ENCODE data around the gene STRIP2. TPM values are rescaled to one million over a fixed set of nuclear protein-coding genes. Genes with fewer than 3 reads are reported as not detected.

The STRIP2 gene
- total RNA-seq, 1 donor from 2014 or later, result 0.49 TPM

DNA sequence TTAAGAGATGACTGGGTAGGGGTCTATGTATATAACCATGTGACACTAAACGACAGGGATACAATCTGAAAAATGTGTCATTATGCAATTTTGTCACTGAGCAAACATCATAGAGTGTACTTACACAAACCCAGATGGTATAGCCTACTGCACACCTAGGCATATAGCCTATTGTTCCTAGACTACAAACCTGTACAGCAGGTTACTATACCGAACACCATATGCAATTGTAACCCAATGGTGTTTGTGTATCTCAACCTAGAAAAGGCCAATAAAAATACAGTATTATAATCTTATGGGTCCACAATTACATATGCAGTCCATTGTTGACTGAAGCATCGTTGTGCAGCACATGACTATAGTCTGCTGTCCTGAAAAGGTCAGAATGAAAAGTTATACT, 22.9 kb downstream of the STRIP2 start:
- no peak overlapping the region for H3K4me3 ChIP-seq
- DNase-seq (ENCODE audit: extremely low spot score in 2 of 2), result no peak
- no peaks in the 10 kb centered on the region for H3K4me1 ChIP-seq
- no peaks in the 10 kb centered on the region for H3K9me3 ChIP-seq
- no peaks in the 10 kb centered on the region for H3K36me3 ChIP-seq
- TF ChIP-seq POLR2A (IDR thresholded peaks at IDR 0.05) (no peak), POLR2AphosphoS5 (IDR thresholded peaks at IDR 0.05; ENCODE audit: insufficient read depth in 1 of 2, low read depth in 1 of 2) (no peak)
- TF ChIP-seq, protein P1, sequence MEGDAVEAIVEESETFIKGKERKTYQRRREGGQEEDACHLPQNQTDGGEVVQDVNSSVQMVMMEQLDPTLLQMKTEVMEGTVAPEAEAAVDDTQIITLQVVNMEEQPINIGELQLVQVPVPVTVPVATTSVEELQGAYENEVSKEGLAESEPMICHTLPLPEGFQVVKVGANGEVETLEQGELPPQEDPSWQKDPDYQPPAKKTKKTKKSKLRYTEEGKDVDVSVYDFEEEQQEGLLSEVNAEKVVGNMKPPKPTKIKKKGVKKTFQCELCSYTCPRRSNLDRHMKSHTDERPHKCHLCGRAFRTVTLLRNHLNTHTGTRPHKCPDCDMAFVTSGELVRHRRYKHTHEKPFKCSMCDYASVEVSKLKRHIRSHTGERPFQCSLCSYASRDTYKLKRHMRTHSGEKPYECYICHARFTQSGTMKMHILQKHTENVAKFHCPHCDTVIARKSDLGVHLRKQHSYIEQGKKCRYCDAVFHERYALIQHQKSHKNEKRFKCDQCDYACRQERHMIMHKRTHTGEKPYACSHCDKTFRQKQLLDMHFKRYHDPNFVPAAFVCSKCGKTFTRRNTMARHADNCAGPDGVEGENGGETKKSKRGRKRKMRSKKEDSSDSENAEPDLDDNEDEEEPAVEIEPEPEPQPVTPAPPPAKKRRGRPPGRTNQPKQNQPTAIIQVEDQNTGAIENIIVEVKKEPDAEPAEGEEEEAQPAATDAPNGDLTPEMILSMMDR (IDR thresholded peaks at IDR 0.05), result no peak
- H3K27ac ChIP-seq, result no peak overlapping the region
- H3K27me3 ChIP-seq, result no peaks in the 10 kb centered on the region
- intact Hi-C loops (cut with DNase I), result no loop called here

DNA sequence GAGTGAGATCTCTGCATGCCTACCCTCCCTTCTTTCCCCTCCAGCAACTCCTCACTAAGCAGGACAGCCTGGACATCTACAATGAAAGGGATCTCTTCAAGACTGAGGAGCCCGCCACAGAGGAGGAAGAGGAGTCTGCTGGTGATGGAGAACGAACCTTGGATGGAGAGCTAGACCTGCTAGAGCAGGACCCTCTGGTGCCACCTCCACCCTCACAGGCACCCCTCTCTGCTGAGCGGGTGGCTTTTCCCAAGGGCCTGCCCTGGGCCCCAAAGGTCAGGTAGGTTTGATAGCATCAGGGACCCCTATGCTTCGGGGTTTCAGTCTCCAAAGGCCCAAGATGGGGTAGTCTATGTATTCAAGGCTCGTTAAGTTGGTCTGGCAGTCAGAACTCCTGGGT, 23.9 kb downstream of the STRIP2 start:
- Histone ChIP-seq H3K4me1 (no peaks in the 10 kb centered on the region), H3K4me3 (no peak overlapping the region), H3K27ac (no peak overlapping the region), H3K9me3 (no peaks in the 10 kb centered on the region), H3K27me3 (no peaks in the 10 kb centered on the region), H3K36me3 (no peaks in the 10 kb centered on the region)
- DNase-seq (ENCODE audit: extremely low spot score in 2 of 2), result peak in 1 of 2 donors; percentile 67
- TF ChIP-seq, protein P1 (IDR thresholded peaks at IDR 0.05), result no peak
- no peak for TF ChIP-seq POLR2AphosphoS5 (IDR thresholded peaks at IDR 0.05; ENCODE audit: insufficient read depth in 1 of 2, low read depth in 1 of 2)
- no peak for TF ChIP-seq POLR2A (IDR thresholded peaks at IDR 0.05)
- intact Hi-C loops (cut with DNase I), result no loop called here

DNA sequence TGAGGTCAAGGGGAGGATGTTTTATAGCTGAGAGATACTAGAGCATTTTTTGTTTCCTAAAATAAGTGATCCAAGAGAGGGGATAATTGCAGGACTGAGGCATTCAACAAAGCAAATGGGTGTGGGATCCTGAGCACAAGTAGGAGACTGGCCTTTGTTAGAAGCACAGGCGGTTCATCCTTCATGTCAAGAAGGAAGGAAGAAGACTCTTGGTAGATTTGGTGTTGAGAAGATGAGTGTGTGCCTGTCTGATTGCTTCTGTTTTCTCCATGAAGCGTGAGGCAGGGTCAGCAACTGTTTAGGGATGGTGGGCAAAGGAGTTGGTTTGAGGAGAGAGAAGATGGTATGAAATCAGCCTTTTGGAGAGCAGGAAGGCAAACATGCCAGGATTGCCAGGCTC, 27.6 kb downstream of the STRIP2 start:
- H3K36me3 ChIP-seq, result no peaks in the 10 kb centered on the region
- H3K9me3 ChIP-seq, result no peaks in the 10 kb centered on the region
- H3K4me3 ChIP-seq, result no peak overlapping the region
- DNase-seq (ENCODE audit: extremely low spot score in 2 of 2), result no peak
- H3K4me1 ChIP-seq, result no peaks in the 10 kb centered on the region
- intact Hi-C loops (cut with DNase I), result loop anchor here (10.0 kb wide), 1 partner anchor 97 kb away; no protein-coding TSS in a partner anchor
- no peak overlapping the region for H3K27ac ChIP-seq
- TF ChIP-seq POLR2A (IDR thresholded peaks at IDR 0.05) (no peak), POLR2AphosphoS5 (IDR thresholded peaks at IDR 0.05; ENCODE audit: insufficient read depth in 1 of 2, low read depth in 1 of 2) (no peak)
- TF ChIP-seq, protein P1 (IDR thresholded peaks at IDR 0.05), result no peak
- H3K27me3 ChIP-seq, result no peaks in the 10 kb centered on the region

DNA sequence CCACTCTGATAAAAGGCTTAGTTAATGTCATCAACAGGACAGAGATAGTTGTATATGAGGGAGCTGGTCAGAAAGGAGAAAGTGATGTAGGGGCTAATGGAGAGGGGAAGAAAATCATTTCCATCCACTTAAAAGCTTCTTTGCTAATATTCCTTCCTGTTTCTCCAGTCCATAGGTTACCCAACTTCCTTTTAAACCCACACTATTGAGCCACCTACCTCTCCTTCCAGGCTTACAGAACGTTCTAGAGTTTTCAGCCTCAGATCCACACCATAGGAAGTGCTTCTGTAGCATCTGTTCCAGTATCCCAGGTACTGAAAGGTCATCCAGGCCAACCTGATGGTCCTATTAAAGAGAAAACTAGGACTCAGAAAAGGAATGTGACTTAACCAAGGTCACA, 28.2 kb downstream of the STRIP2 start:
- Histone ChIP-seq H3K36me3 (no peaks in the 10 kb centered on the region), H3K4me1 (no peaks in the 10 kb centered on the region), H3K27ac (no peak overlapping the region), H3K4me3 (no peak overlapping the region), H3K27me3 (no peaks in the 10 kb centered on the region), H3K9me3 (no peaks in the 10 kb centered on the region)
- DNase-seq (ENCODE audit: extremely low spot score in 2 of 2), result no peak
- TF ChIP-seq POLR2A (IDR thresholded peaks at IDR 0.05), result no peak
- TF ChIP-seq, protein P1 (IDR thresholded peaks at IDR 0.05), result no peak
- TF ChIP-seq POLR2AphosphoS5 (IDR thresholded peaks at IDR 0.05; ENCODE audit: insufficient read depth in 1 of 2, low read depth in 1 of 2), result no peak
- intact Hi-C loops (cut with DNase I), result loop anchor here (10.0 kb wide), 1 partner anchor 98 kb away; no protein-coding TSS in a partner anchor

DNA sequence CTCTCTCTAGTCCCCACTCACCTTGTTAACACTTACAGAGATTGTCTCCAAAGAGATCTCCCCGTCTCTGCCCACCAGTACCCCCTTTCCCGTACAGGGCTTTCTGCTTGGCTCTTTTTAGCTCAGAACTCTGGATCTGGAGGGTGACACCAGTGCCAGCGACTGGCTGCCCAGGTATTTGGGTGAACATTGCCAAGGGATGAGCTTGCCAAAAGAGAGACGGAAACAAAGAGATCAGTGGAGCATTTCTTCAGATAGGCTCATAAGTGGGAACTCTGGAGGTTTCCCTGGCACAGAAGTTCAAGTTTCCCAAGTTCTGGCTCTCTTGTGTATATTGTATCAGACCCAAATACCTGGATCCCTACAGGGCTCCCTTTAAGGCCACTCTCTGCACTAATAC, 30.0 kb downstream of the STRIP2 start:
- DNase-seq (ENCODE audit: extremely low spot score in 2 of 2), result no peak
- TF ChIP-seq, protein P1 (IDR thresholded peaks at IDR 0.05), result no peak
- TF ChIP-seq POLR2AphosphoS5 (IDR thresholded peaks at IDR 0.05; ENCODE audit: insufficient read depth in 1 of 2, low read depth in 1 of 2), result no peak
- no peak for TF ChIP-seq POLR2A (IDR thresholded peaks at IDR 0.05)
- intact Hi-C loops (cut with DNase I), result loop anchor here (10.0 kb wide), 1 partner anchor 99 kb away; no protein-coding TSS in a partner anchor
- H3K4me1 ChIP-seq, result no peaks in the 10 kb centered on the region
- H3K36me3 ChIP-seq, result no peaks in the 10 kb centered on the region
- H3K27me3 ChIP-seq, result no peaks in the 10 kb centered on the region
- H3K4me3 ChIP-seq, result no peak overlapping the region
- no peaks in the 10 kb centered on the region for H3K9me3 ChIP-seq
- no peak overlapping the region for H3K27ac ChIP-seq

Measured in vagina (tissue), 2 donors.